ENCODE measurements around the gene SUPT3H. TPM values are rescaled to one million over a fixed set of nuclear protein-coding genes. Genes with fewer than 3 reads are reported as not detected.
"Not testable (repeated sequence)": the region's sequence is repeated elsewhere in the genome, so short reads cannot be mapped to it uniquely, and the experiment has no call there.

The SUPT3H gene
- total RNA-seq, 1 donor from 2014 or later = 13.3 TPM

- H3K27me3 Mint-ChIP-seq (ENCODE audit: low read depth) = no peaks in the 10 kb centered on the region
- H3K9me3 Mint-ChIP-seq (ENCODE audit: low read depth) = peaks cover 8% of the 10 kb centered on the region
- no peak overlapping the region for H3K4me3 Mint-ChIP-seq (ENCODE audit: unreplicated experiment)
Observed at GRCh38 chr6:44896701-44897100, 481.0 kb downstream of the SUPT3H start.

GRCh38 chr6:44892579-44892978 is 485.2 kb downstream of the SUPT3H start:
- peaks cover 8% of the 10 kb centered on the region for H3K4me1 Mint-ChIP-seq (ENCODE audit: low read depth)
- no peaks in the 10 kb centered on the region for H3K27me3 Mint-ChIP-seq (ENCODE audit: low read depth)
- no peak for TF ChIP-seq CTCF (IDR thresholded peaks at IDR 0.05)
- no peaks in the 10 kb centered on the region for H3K9me3 Mint-ChIP-seq (ENCODE audit: low read depth)
- no peak for DNase-seq (ENCODE audit: low spot score)
- no peak overlapping the region for H3K27ac Mint-ChIP-seq (ENCODE audit: unreplicated experiment)
- no peak overlapping the region for H3K4me3 Mint-ChIP-seq (ENCODE audit: unreplicated experiment)
- H3K36me3 Mint-ChIP-seq (ENCODE audit: low read depth) = no peaks in the 10 kb centered on the region

More at GRCh38 chr6:44896701-44897100, 481.0 kb downstream of the SUPT3H start:
- DNase-seq (ENCODE audit: low spot score) = no peak
- Mint-ChIP-seq H3K27ac (ENCODE audit: unreplicated experiment) (no peak overlapping the region), H3K36me3 (ENCODE audit: low read depth) (peaks cover 1% of the 10 kb centered on the region), H3K4me1 (ENCODE audit: low read depth) (peaks cover 21% of the 10 kb centered on the region)
- no peak for TF ChIP-seq CTCF (IDR thresholded peaks at IDR 0.05)

GRCh38 chr6:44879071-44879470 is 498.7 kb downstream of the SUPT3H start:
- not testable (repeated sequence) for H3K4me1 Mint-ChIP-seq (ENCODE audit: low read depth); H3K4me3 Mint-ChIP-seq (ENCODE audit: unreplicated experiment); H3K27me3 Mint-ChIP-seq (ENCODE audit: low read depth); H3K27ac Mint-ChIP-seq (ENCODE audit: unreplicated experiment); DNase-seq (ENCODE audit: low spot score)
- H3K36me3 Mint-ChIP-seq (ENCODE audit: low read depth) = peaks cover 13% of the 10 kb centered on the region
- peaks cover 35% of the 10 kb centered on the region for H3K9me3 Mint-ChIP-seq (ENCODE audit: low read depth)

DNA sequence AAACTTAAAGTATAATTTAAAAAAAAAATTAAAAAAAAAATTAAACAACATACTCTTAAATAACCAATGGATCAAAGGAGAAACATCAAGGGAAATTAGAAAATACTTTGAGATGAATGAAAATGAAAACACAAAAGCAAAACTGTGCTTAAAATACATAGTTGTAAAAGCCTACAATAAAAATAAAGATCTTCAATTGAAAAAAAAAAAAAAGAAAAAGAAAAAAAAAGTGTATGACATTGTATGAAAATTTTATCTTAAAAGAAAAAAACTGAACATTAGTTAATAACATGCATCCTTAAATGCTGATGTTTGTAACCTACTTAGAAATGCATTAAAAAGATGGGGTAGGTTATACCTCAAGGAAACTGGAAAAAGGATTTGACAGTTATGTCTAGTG is 501.1 kb downstream of the SUPT3H start:
- not testable (repeated sequence) for H3K27ac Mint-ChIP-seq (ENCODE audit: unreplicated experiment); H3K27me3 Mint-ChIP-seq (ENCODE audit: low read depth); H3K4me1 Mint-ChIP-seq (ENCODE audit: low read depth); DNase-seq (ENCODE audit: low spot score); H3K4me3 Mint-ChIP-seq (ENCODE audit: unreplicated experiment); H3K36me3 Mint-ChIP-seq (ENCODE audit: low read depth)
- H3K9me3 Mint-ChIP-seq (ENCODE audit: low read depth) = peaks cover 16% of the 10 kb centered on the region

DNA sequence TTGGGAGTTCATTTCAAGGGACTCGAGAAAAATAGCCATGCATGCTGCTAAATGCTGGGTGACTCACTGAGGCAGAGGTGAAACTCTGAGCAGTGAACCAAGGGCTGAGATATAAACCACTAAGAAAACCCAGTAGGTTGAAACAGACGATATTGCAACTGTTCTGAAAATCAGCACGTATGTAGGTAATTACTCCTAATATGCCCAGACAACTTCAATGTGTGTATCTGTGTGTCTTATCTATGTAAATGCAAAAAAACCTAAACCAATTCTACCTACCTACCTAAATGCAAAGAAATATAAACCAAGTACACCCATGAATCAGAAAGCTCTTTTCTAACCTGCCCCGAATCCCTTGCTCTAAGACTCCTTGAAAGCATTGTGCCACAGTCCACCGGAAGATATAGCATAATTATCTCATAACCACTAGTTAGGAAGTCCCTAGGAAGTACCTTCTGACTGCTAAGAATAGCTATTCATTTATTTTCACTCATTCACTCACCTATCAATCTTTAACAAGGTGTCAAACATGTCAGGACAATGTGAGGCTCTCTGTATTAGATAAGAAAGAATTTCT is 508.3 kb downstream of the SUPT3H start:
- DNase-seq (ENCODE audit: low spot score) = no peak
- Mint-ChIP-seq H3K27me3 (ENCODE audit: low read depth) (no peaks in the 10 kb centered on the region), H3K9me3 (ENCODE audit: low read depth) (peaks cover 11% of the 10 kb centered on the region), H3K4me3 (ENCODE audit: unreplicated experiment) (no peak overlapping the region), H3K36me3 (ENCODE audit: low read depth) (peaks cover 8% of the 10 kb centered on the region), H3K27ac (ENCODE audit: unreplicated experiment) (no peak overlapping the region), H3K4me1 (ENCODE audit: low read depth) (no peaks in the 10 kb centered on the region)
- TF ChIP-seq CTCF (IDR thresholded peaks at IDR 0.05) = no peak

DNA sequence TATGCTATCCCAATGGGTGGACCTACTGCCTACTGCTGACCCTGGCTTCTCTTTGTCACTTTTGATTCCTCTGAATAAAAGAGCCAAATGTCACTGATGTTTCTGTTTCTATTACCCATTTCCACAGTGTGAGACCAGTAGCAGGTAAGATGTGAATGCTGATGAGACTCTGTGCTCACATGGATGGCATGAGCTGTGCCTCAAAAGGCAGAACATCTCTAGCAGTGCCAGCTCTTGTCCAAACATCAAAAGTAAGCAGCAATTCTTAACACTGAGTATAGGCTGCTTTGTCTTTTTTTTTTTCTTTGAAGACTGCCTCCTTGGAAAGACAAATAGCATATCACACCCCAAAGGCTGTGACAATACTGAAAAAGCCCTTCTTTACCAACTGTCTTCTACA is 508.8 kb downstream of the SUPT3H start:
- no peak overlapping the region for H3K27ac Mint-ChIP-seq (ENCODE audit: unreplicated experiment)
- H3K9me3 Mint-ChIP-seq (ENCODE audit: low read depth) = peaks cover 11% of the 10 kb centered on the region
- no peak for DNase-seq (ENCODE audit: low spot score)
- H3K27me3 Mint-ChIP-seq (ENCODE audit: low read depth) = no peaks in the 10 kb centered on the region
- no peak overlapping the region for H3K4me3 Mint-ChIP-seq (ENCODE audit: unreplicated experiment)
- TF ChIP-seq CTCF (IDR thresholded peaks at IDR 0.05) = no peak
- peaks cover 8% of the 10 kb centered on the region for H3K36me3 Mint-ChIP-seq (ENCODE audit: low read depth)
- H3K4me1 Mint-ChIP-seq (ENCODE audit: low read depth) = no peaks in the 10 kb centered on the region

Data from chondrocyte (in vitro differentiated cells).